AG04449 (cell line): ENCODE data around the gene SYT6.

Experiments used
- CTCF ChIA-PET: fragments of 350-600 bp; formaldehyde crosslinking; extraction: SDS; loops from one replicate; lab custom pipeline; 2021; ENCODE audit warnings: antibody characterized with exemption; lab: Yijun Ruan, JAX
- POLR2A ChIA-PET: fragments of 400-600, 350-600 bp; formaldehyde crosslinking; extraction: SDS; loops from one replicate; lab custom pipeline; 2020; ENCODE audit warnings: antibody characterized with exemption, inconsistent platforms; lab: Yijun Ruan, JAX
- DNase-seq: peaks from one replicate; pipeline ENCODE4 v3.0.0-alpha.2; 2010; ENCODE audit warnings: low read depth, low spot score
- H3K4me3 ChIP-seq: 2 replicates; pipeline ENCODE4 v1.5.1; 2011; ENCODE audit warnings: low read depth, mild to moderate bottlenecking, control low read depth, low read length
- CTCF ChIP-seq: IDR thresholded peaks from one replicate; pipeline ENCODE4 v1.5.1; 2011; ENCODE audit warnings: mild to moderate bottlenecking, moderate library complexity, low read length, control low read depth, inconsistent platforms; ENCODE audit not compliant: insufficient read depth; ENCODE audit errors: missing control alignments

SYT6 gene

DNA sequence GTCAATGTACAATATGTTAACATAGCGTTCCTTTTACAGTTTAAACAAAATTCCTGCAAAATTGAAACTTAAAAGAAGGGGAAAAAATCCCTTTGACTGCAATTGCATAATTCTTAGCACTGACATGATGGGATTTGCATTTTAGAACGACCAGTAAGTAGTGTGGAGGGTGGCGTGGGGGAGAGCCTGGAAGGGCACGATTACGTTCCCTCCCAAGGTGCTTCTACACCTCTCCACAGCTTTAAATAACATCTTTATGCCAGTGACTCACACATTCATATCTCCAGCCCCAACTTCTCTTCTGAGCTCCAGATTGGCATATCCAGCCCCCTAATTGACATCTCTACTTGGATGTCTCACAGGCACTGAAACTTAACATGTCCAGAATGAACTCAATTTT, 110.1 kb downstream of the SYT6 start:
- CTCF ChIA-PET = no interaction called here
- no peak for TF ChIP-seq CTCF
- no peak overlapping the region for H3K4me3 ChIP-seq
- POLR2A ChIA-PET = no interaction called here
- no peak for DNase-seq

GRCh38 chr1:114043054-114043453, 110.6 kb downstream of the SYT6 start:
- H3K4me3 ChIP-seq = no peak overlapping the region
- DNase-seq = no peak
- POLR2A ChIA-PET = no interaction called here
- CTCF ChIA-PET = no interaction called here
- no peak for TF ChIP-seq CTCF

GRCh38 chr1:114040273-114041015, 113.2 kb downstream of the SYT6 start:
- no peak for TF ChIP-seq CTCF
- DNase-seq = no peak
- POLR2A ChIA-PET = no interaction called here
- CTCF ChIA-PET = interaction anchor here (1.1 kb wide), 1 partner anchor 242 kb away, joined by 3 read pairs; no protein-coding TSS in a partner anchor
- no peak overlapping the region for H3K4me3 ChIP-seq
